Measurements from ENCODE around the gene CRIP2. TPM values are rescaled to one million over a fixed set of nuclear protein-coding genes. Genes with fewer than 3 reads are reported as not detected.

CRIP2 gene
- total RNA-seq, 1 experiment from 2014 or later, result 50.5 TPM

- H3K27me3 Mint-ChIP-seq (ENCODE audit: insufficient read depth, unreplicated experiment), result no peaks in the 10 kb centered on the region
- no peak for TF ChIP-seq CTCF (IDR thresholded peaks at IDR 0.05; ENCODE audit: unreplicated experiment)
- H3K36me3 Mint-ChIP-seq (ENCODE audit: insufficient read depth, unreplicated experiment), result peaks cover 12% of the 10 kb centered on the region
- ChIA-PET CTCF (interaction anchor here (0.5 to 1.4 kb wide), 2 partner anchors 11 to 251 kb away, joined by 3 to 4 read pairs; no protein-coding TSS in a partner anchor), POLR2A (interaction anchor here (2.5 kb wide), 1 partner anchor 10 kb away, joined by 30 read pairs; no protein-coding TSS in a partner anchor)
- intact Hi-C loops (cut with micrococcal nuclease), result loop anchor here (2.0 kb wide), 1 partner anchor 49 kb away; no protein-coding TSS in a partner anchor
- peak overlapping the region; percentile 99 for H3K27ac Mint-ChIP-seq (ENCODE audit: low read depth, unreplicated experiment)
- DNase-seq (ENCODE audit: unreplicated experiment), result no peak
- H3K4me1 Mint-ChIP-seq (ENCODE audit: insufficient read depth, unreplicated experiment), result peaks cover 23% of the 10 kb centered on the region
- BruUV-seq (replicated peaks), result no TSS peak
- no peak overlapping the region for H3K4me3 Mint-ChIP-seq (ENCODE audit: unreplicated experiment)
- H3K9me3 Mint-ChIP-seq (ENCODE audit: unreplicated experiment), result no peaks in the 10 kb centered on the region
Measured at GRCh38 chr14:105479431-105480158, 5.0 kb downstream of the CRIP2 start.

- Mint-ChIP-seq H3K4me1 (ENCODE audit: insufficient read depth, unreplicated experiment) (peaks cover 24% of the 10 kb centered on the region), H3K36me3 (ENCODE audit: insufficient read depth, unreplicated experiment) (peaks cover 12% of the 10 kb centered on the region), H3K27ac (ENCODE audit: low read depth, unreplicated experiment) (peak overlapping the region; percentile 99), H3K4me3 (ENCODE audit: unreplicated experiment) (peak overlapping the region; percentile 75), H3K27me3 (ENCODE audit: insufficient read depth, unreplicated experiment) (no peaks in the 10 kb centered on the region), H3K9me3 (ENCODE audit: unreplicated experiment) (no peaks in the 10 kb centered on the region)
- intact Hi-C loops (cut with micrococcal nuclease), result loop anchor here (2.0 kb wide), 1 partner anchor 49 kb away; no protein-coding TSS in a partner anchor
- no peak for DNase-seq (ENCODE audit: unreplicated experiment)
- CTCF ChIA-PET, result interaction anchor here (0.5 to 2.3 kb wide), 21 partner anchors 9 to 1212 kb away, joined by 3 to 45 read pairs (median 4); no protein-coding TSS in a partner anchor
- TF ChIP-seq CTCF (IDR thresholded peaks at IDR 0.05; ENCODE audit: unreplicated experiment), result no peak
- POLR2A ChIA-PET, result interaction anchor here (0.6 to 2.5 kb wide), 4 partner anchors 10 to 508 kb away, joined by 3 to 30 read pairs (median 4); partner anchors contain the start of gene BRF1
- BruUV-seq (replicated peaks), result no TSS peak
Measured at GRCh38 chr14:105480199-105480746, 5.7 kb downstream of the CRIP2 start.

- H3K9me3 Mint-ChIP-seq (ENCODE audit: unreplicated experiment), result no peaks in the 10 kb centered on the region
- BruUV-seq (replicated peaks), result TSS peak; percentile 86
- no peaks in the 10 kb centered on the region for H3K27me3 Mint-ChIP-seq (ENCODE audit: insufficient read depth, unreplicated experiment)
- peaks cover 12% of the 10 kb centered on the region for H3K36me3 Mint-ChIP-seq (ENCODE audit: insufficient read depth, unreplicated experiment)
- H3K4me3 Mint-ChIP-seq (ENCODE audit: unreplicated experiment), result peak overlapping the region; percentile 75
- DNase-seq (ENCODE audit: unreplicated experiment), result peak; percentile 88
- intact Hi-C loops (cut with micrococcal nuclease), result loop anchor here (1.0 to 2.0 kb wide), 2 partner anchors 9 to 50 kb away; no protein-coding TSS in a partner anchor
- TF ChIP-seq CTCF (IDR thresholded peaks at IDR 0.05; ENCODE audit: unreplicated experiment), result peak; percentile 98
- H3K4me1 Mint-ChIP-seq (ENCODE audit: insufficient read depth, unreplicated experiment), result peaks cover 24% of the 10 kb centered on the region
- ChIA-PET POLR2A (interaction anchor here (0.6 to 2.5 kb wide), 10 partner anchors 9 to 713 kb away, joined by 3 to 30 read pairs (median 4); partner anchors contain the start of gene BRF1), CTCF (interaction anchor here (0.5 to 2.3 kb wide), 35 partner anchors 9 to 1337 kb away, joined by 3 to 45 read pairs (median 3); no protein-coding TSS in a partner anchor)
- peak overlapping the region; percentile 99 for H3K27ac Mint-ChIP-seq (ENCODE audit: low read depth, unreplicated experiment)
Measured at GRCh38 chr14:105480807-105481801, 6.5 kb downstream of the CRIP2 start.

Measured in MCF 10A (cell line).